ENCODE measurements around the gene RFX2. TPM values are rescaled to one million over a fixed set of nuclear protein-coding genes. Genes with fewer than 3 reads are reported as not detected.

The RFX2 gene
- total RNA-seq, 1 experiment from 2014 or later, result 3.7 TPM

DNA sequence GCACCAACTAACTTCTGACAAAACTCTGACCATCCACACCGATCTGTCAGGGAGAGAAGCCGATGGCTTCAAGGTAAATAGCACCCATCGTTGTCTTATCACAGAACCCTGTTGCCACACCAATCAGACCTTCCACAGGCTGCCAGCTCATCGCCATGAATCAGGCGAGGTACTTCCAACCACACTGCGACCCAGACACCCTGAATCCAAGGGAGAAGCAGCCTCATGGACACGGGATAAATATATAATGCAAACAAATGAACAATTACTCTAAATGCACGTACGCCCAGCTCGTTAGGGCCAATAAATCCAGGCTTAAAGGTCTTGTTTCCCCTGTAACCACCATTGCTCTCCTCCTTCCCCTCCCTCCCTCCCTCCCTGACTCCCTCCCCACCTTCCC lies 153.1 kb downstream of the RFX2 start:
- Histone ChIP-seq H2BK120ac (ENCODE audit: low read depth, low read length, poor library complexity, severe bottlenecking) (no peak overlapping the region), H2BK12ac (ENCODE audit: insufficient read length, low read depth, low read length) (no peak overlapping the region), H3K27me3 (ENCODE audit: insufficient read depth, low read length) (no peaks in the 10 kb centered on the region), H4K91ac (ENCODE audit: insufficient read length, low read depth, low read length) (no peak overlapping the region), H3K23ac (ENCODE audit: insufficient read length, low read depth, low read length) (no peak overlapping the region), H3K18ac (ENCODE audit: insufficient read length, low read depth, low read length) (no peak overlapping the region), H3K9me3 (ENCODE audit: control insufficient read depth, low read depth, low read length) (no peaks in the 10 kb centered on the region), H3K27ac (ENCODE audit: insufficient read length, low read depth, low read length) (no peak overlapping the region), H3K23me2 (ENCODE audit: insufficient read length, low read depth, low read length, poor library complexity, severe bottlenecking) (no peaks in the 10 kb centered on the region), H3K79me2 (ENCODE audit: insufficient read depth, low read length) (peaks cover 30% of the 10 kb centered on the region; the same call in 1 of the 2 replicates), H2BK20ac (ENCODE audit: low read depth, low read length, poor library complexity, severe bottlenecking) (no peak overlapping the region), H3T11ph (ENCODE audit: low read length) (no peak overlapping the region), H2AK5ac (ENCODE audit: insufficient read length, low read length) (no peak overlapping the region), H3K9ac (ENCODE audit: extremely low read depth, insufficient read length, low read length) (no peak overlapping the region), H3K4me1 (ENCODE audit: insufficient read depth, low read length) (peaks cover 25% of the 10 kb centered on the region), H3K14ac (ENCODE audit: insufficient read depth, low read length) (no peak overlapping the region), H2BK5ac (ENCODE audit: insufficient read length, low read length) (no peak overlapping the region), H3K79me1 (ENCODE audit: insufficient read depth, low read depth, low read length, poor library complexity, severe bottlenecking) (peaks cover 4% of the 10 kb centered on the region), H3K4ac (ENCODE audit: low read depth, low read length) (no peak overlapping the region), H2AFZ (ENCODE audit: low read length) (no peak overlapping the region), H4K5ac (ENCODE audit: insufficient read length, low read depth, low read length) (no peak overlapping the region), H3K4me2 (ENCODE audit: insufficient read depth, insufficient read length, low read length) (no peak overlapping the region), H3K56ac (ENCODE audit: insufficient read length, low read depth, low read length) (no peak overlapping the region), H2BK15ac (ENCODE audit: low read depth, low read length) (no peak overlapping the region), H4K8ac (replicated peaks; ENCODE audit: insufficient read length, low read depth, low read length) (no peak overlapping the region), H4K20me1 (ENCODE audit: control insufficient read depth, insufficient read depth, insufficient read length) (no peaks in the 10 kb centered on the region)
- Mint-ChIP-seq H3K27me3 (ENCODE audit: low read depth) (no peaks in the 10 kb centered on the region), H3K36me3 (ENCODE audit: insufficient read depth in 1 of 3, low read depth in 3 of 3) (no peaks in the 10 kb centered on the region; a peak in 1 of 7 replicates), H3K4me3 (no peak overlapping the region), H3K4me1 (peaks cover 68 to 72% of the 10 kb centered on the region in 2 experiments), H3K27ac (peak overlapping the region in 1 of 3 experiments; percentile 89; a peak in 2 of 7 replicates), H3K9me3 (no peaks in the 10 kb centered on the region)
- no CpG with 5 or more reads among the region's 10 CpGs for WGBS (ENCODE audit: extremely low coverage, insufficient read length, low lambda C conversion rate)
- TF ChIP-seq, protein P1, sequence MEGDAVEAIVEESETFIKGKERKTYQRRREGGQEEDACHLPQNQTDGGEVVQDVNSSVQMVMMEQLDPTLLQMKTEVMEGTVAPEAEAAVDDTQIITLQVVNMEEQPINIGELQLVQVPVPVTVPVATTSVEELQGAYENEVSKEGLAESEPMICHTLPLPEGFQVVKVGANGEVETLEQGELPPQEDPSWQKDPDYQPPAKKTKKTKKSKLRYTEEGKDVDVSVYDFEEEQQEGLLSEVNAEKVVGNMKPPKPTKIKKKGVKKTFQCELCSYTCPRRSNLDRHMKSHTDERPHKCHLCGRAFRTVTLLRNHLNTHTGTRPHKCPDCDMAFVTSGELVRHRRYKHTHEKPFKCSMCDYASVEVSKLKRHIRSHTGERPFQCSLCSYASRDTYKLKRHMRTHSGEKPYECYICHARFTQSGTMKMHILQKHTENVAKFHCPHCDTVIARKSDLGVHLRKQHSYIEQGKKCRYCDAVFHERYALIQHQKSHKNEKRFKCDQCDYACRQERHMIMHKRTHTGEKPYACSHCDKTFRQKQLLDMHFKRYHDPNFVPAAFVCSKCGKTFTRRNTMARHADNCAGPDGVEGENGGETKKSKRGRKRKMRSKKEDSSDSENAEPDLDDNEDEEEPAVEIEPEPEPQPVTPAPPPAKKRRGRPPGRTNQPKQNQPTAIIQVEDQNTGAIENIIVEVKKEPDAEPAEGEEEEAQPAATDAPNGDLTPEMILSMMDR (conservative IDR thresholded peaks at IDR 0.05), result no peak
- DNase-seq, result no peak
